HG03571 (cell line): ENCODE results near the gene HIGD1C.

Experiments used
- ATAC-seq: cut with Tn5 transposase; IDR thresholded peaks from one replicate; pipeline ENCODE4 v1.9.1; 2021; ENCODE audit not compliant: unreplicated experiment

Gene HIGD1C

GRCh38 chr12:50981319-50982239 lies 29.2 kb downstream of the HIGD1C start:
- ATAC-seq: no peak

DNA sequence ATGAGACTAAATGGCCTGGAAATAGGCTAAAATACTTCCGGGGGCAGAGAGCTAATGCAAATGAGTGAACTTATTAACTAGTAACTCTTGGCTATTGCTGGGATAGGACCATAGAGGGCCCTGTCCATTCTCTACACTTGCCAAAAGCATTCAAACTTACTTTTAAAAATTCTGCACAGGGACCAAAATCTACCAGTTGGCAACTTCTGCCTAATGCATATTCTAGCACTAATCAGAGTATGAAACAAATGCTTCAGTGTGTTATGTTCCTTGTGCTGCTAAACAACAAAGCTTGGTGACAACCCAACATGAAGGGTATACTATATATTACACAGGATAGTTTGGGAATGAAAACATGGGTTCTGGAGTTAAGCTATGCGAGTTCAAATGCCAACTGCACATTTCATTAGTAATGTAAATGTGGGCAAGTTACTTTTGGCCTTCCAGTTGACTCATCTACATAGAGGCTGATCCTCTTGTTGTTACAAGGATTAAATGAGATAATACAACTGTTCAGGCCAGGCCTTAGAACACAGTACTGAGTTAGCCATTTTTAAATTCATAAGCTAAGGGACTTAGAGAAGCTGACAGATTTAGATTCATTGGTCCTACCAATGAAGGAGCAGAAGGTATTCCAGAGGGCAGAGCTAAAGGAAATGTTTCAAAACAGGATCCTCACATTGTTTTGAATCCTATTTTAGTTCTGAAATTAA lies 32.4 kb downstream of the HIGD1C start:
- ATAC-seq: no peak

GRCh38 chr12:50985322-50985721 lies 33.0 kb downstream of the HIGD1C start:
- no peak for ATAC-seq

DNA sequence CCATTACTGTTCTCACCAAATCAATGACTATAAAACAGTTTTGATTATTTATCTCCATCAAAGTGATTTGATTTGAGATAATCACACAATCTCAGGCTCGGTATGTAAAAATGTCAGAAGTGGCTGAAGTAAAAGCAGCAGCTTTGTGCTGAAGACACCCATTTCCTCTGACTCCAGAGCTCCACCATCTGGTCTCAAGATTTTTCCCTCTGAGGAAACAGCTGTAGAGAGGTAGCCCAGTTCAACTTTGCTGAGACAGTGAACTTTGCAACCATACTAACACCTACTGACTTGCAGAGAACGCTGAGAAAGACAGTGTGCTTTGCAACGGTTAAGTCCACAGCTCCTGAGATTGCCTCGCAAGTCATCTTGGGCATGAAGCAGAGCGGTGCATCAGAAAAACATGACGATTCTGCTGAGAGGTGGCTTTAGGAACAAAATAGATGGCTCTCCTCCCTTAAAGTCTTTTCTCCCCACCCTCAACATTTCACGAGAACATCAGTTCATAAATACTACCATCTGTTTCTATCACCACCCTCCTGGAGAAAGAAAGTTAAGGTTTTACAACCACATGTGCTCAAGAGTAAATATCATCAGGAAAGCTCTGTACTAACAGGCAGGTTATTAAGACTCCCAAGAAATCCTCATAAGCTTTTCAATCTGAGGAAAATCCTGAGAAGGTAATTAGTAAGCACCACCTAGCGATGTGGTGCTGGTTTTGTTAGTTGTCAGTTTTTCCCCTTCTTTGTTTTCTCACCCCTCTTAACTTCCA lies 34.8 kb downstream of the HIGD1C start:
- ATAC-seq: no peak

DNA sequence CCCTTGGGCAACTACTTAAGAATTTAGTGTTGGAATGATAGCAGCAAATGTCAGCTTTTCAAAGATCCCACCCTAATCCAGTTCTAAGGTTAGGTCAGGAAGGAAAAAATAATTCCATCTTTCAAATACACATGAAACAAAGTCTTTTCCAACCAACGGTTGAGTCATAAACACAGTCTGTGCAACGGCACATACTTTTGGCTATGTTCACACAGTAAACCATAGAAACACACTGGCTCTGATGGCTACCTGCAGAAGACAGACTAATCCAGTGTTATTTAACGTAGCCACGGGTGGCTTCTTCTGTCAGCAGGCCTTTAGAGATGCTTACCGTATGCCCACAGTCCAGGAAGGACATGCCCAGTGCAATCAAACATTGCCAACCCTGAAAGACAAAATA lies 35.7 kb downstream of the HIGD1C start:
- no peak for ATAC-seq

DNA sequence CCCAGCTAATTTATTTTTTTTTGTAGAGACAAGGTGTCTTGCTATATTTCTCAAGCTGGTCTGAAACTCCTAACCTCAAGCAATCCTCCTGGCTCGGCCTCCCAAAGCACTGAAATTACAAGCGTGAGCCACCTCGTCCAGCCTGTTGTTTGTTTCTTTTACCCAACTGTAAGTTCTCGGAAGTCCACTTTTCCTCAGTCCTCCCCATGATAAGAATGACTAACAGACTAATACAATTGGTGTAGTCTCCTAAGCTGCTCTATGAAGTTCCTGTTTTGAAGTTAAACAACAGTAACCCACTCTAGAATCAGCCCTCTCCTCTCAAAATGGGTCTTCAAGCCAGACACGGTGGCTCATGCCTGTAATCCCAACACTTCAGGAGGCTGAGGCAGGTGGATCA lies 36.5 kb downstream of the HIGD1C start:
- ATAC-seq: no peak

DNA sequence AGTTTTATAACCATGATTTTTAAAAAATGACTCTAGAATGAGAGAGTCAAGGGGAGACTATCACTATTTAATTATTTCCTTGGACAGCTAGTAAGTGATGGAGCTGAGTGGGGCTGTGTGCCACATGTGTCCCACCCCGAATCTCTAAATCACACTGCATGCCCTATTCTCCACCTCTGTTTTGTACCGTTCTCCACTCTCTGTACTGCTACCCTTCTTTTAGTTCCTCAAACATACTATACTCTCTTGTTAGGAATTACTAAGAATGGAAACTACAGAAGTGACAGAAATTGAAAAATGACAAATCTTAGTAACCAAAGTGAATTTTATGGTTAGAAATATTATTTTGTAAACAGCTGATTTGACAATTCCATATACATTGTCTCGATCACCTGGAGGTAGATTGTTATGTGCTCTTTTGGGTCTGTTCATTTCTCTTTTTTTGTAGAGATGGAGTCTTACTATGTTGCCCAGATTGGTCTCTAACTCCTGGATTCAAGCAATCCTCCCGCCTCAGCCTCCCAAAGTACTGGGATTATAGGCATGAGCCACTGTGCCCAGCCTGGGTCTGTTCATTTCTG lies 37.9 kb downstream of the HIGD1C start:
- ATAC-seq: no peak

GRCh38 chr12:50990791-50991190 lies 38.4 kb downstream of the HIGD1C start:
- ATAC-seq: no peak

- ATAC-seq: no peak
Observed at GRCh38 chr12:50991291-50991690, 38.9 kb downstream of the HIGD1C start.

GRCh38 chr12:50992819-50993218 lies 40.5 kb downstream of the HIGD1C start:
- ATAC-seq: no peak

GRCh38 chr12:50999093-50999492 lies 46.7 kb downstream of the HIGD1C start:
- no peak for ATAC-seq

- ATAC-seq: no peak
Observed at GRCh38 chr12:51000245-51000644, 47.9 kb downstream of the HIGD1C start.

GRCh38 chr12:51001799-51002198 lies 49.5 kb downstream of the HIGD1C start:
- no peak for ATAC-seq

DNA sequence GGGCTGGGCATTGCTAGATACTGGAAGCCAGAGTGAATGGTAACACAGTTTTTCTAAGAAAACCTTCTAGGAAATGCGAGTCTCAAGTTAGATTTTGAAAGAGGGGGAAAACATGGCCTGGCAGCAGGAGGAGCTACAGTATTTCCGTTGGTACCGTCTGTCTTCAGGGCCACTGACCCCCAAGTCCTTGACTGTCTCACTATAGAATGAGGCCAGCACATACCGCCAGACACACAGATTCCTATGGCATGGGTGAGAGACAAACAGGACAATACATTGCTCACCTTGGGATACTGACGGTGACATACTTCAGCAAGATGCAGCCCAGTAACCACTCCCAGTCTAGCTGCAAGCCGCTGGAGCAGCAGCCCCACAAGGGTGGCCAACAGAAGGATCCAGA lies 52.2 kb downstream of the HIGD1C start:
- ATAC-seq: no peak

- no peak for ATAC-seq
Observed at GRCh38 chr12:51005030-51005429, 52.7 kb downstream of the HIGD1C start.

DNA sequence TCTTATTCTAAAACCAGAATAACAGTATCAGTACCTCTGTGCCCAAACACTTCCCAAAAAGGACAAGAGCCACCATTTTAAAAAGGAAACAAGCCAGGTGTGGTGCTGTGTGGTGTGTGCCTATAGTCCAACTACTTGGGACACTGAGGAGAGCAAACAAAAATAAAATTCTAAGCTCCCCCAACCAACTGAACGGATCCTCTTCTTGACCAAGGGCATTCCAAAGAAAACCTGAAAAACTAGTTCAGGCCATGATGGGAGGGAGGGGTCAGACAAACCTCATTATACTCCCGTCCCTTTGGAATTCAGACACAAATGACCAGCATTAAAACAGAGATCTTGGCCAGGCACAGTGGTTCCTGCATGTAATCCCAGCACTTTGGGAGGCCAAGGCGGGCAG lies 53.3 kb downstream of the HIGD1C start:
- ATAC-seq: no peak

GRCh38 chr12:51008329-51009055 lies 56.1 kb downstream of the HIGD1C start:
- no peak for ATAC-seq

GRCh38 chr12:51009056-51009440 lies 56.7 kb downstream of the HIGD1C start:
- ATAC-seq: no peak

DNA sequence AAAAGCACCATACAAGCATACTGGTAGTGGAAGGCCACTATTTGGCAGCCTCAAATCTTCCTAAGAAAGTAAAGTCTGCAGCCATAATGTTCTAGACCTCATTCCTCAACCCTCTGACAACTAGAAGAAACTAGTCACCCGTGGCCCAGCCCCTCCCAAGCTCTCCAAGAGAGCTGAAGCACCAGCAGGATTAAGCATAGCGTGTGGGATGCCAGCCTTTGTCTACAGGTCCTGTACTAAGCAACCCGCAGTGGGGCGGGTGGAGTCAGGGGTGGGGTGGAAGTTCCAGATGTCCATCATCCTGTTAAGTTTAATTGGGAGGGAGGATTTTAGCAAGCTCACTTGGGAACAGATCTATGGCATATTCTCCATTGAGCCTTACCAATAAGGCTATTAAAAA lies 59.6 kb downstream of the HIGD1C start:
- ATAC-seq: no peak

- ATAC-seq: no peak
Observed at GRCh38 chr12:51012570-51013236, 60.4 kb downstream of the HIGD1C start.
